ENCODE measurements around the gene COL4A4. TPM values are rescaled to one million over a fixed set of nuclear protein-coding genes. Genes with fewer than 3 reads are reported as not detected.

COL4A4 gene
- total RNA-seq, 1 donor from 2014 or later, result 2.5 TPM

DNA sequence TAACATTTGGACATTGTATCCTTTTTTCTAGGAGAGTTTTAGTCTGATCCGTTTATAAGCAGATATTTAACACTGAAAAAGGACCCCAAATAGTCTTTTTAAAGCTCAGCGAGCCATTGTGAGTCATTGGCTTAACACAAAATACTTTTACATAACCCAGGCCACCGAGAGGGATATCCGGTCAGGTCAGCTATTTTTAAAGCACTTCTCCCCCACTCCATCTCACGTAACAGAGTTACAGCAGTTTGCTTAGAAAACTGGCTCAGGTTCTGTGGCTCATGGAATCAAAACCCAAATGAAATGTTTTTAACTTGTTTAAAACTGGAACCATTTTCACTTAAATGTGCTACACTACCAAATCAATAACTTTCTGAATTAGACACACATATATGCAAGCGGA lies 24.3 kb upstream of the COL4A4 start:
- no peak overlapping the region for H3K27ac ChIP-seq
- DNase-seq (ENCODE audit: extremely low spot score in 2 of 2), result no peak
- no peak overlapping the region for H3K4me3 ChIP-seq
- no peaks in the 10 kb centered on the region for H3K4me1 ChIP-seq
- intact Hi-C loops (cut with DNase I), result no loop called here
- no peaks in the 10 kb centered on the region for H3K27me3 ChIP-seq
- no peaks in the 10 kb centered on the region for H3K36me3 ChIP-seq
- no peaks in the 10 kb centered on the region for H3K9me3 ChIP-seq
- TF ChIP-seq POLR2AphosphoS5 (IDR thresholded peaks at IDR 0.05; ENCODE audit: insufficient read depth in 1 of 2, low read depth in 1 of 2), result no peak

- intact Hi-C loops (cut with DNase I), result no loop called here
- no peak for DNase-seq (ENCODE audit: extremely low spot score in 2 of 2)
- no peak for TF ChIP-seq CTCF (IDR thresholded peaks at IDR 0.05)
- no peak for TF ChIP-seq POLR2AphosphoS5 (IDR thresholded peaks at IDR 0.05; ENCODE audit: insufficient read depth in 1 of 2, low read depth in 1 of 2)
- TF ChIP-seq POLR2A (IDR thresholded peaks at IDR 0.05), result no peak
- Histone ChIP-seq H3K27me3 (no peaks in the 10 kb centered on the region), H3K4me1 (no peaks in the 10 kb centered on the region), H3K36me3 (no peaks in the 10 kb centered on the region), H3K4me3 (no peak overlapping the region), H3K9me3 (no peaks in the 10 kb centered on the region), H3K27ac (no peak overlapping the region)
These were observed 22.7 kb upstream of the COL4A4 start for GRCh38 chr2:227186751-227187150.

- no peak for DNase-seq (ENCODE audit: extremely low spot score in 2 of 2)
- intact Hi-C loops (cut with DNase I), result no loop called here
- no peak overlapping the region for H3K27ac ChIP-seq
- TF ChIP-seq POLR2AphosphoS5 (IDR thresholded peaks at IDR 0.05; ENCODE audit: insufficient read depth in 1 of 2, low read depth in 1 of 2), result no peak
- no peak for TF ChIP-seq POLR2A (IDR thresholded peaks at IDR 0.05)
- no peak for TF ChIP-seq CTCF (IDR thresholded peaks at IDR 0.05)
- no peaks in the 10 kb centered on the region for H3K9me3 ChIP-seq
- H3K36me3 ChIP-seq, result no peaks in the 10 kb centered on the region
- H3K4me3 ChIP-seq, result no peak overlapping the region
- no peaks in the 10 kb centered on the region for H3K27me3 ChIP-seq
- H3K4me1 ChIP-seq, result no peaks in the 10 kb centered on the region
These were observed 21.7 kb upstream of the COL4A4 start for GRCh38 chr2:227185615-227186232.

GRCh38 chr2:227183657-227184367 lies 19.8 kb upstream of the COL4A4 start:
- Histone ChIP-seq H3K9me3 (no peaks in the 10 kb centered on the region), H3K4me3 (no peak overlapping the region), H3K27me3 (no peaks in the 10 kb centered on the region), H3K36me3 (no peaks in the 10 kb centered on the region), H3K27ac (no peak overlapping the region), H3K4me1 (peaks cover 7% of the 10 kb centered on the region)
- TF ChIP-seq POLR2AphosphoS5 (IDR thresholded peaks at IDR 0.05; ENCODE audit: insufficient read depth in 1 of 2, low read depth in 1 of 2) (no peak), CTCF (IDR thresholded peaks at IDR 0.05) (no peak)
- intact Hi-C loops (cut with DNase I), result loop anchor here (5.0 kb wide), 1 partner anchor 1083 kb away; no protein-coding TSS in a partner anchor
- no peak for DNase-seq (ENCODE audit: extremely low spot score in 2 of 2)

DNA sequence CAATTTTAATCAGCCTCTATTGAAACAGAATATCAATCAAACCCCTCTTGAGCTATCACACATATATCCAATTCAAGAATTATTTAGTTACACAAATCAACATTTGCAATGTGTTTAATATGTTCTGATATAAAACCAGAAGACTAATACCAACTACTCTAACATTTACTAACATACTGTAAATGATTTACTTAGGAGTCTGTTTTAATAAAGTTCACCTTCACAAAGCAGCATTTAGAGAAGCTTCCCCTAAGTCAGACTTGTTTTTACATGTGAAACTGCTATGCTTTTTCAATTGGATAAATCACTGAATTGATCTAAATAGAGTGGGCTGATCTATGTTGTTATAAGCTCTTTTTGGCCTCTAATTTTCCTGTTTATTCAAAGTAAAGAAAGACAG lies 18.8 kb upstream of the COL4A4 start:
- H3K4me1 ChIP-seq, result peaks cover 7% of the 10 kb centered on the region
- H3K4me3 ChIP-seq, result no peak overlapping the region
- TF ChIP-seq CTCF (IDR thresholded peaks at IDR 0.05) (no peak), POLR2AphosphoS5 (IDR thresholded peaks at IDR 0.05; ENCODE audit: insufficient read depth in 1 of 2, low read depth in 1 of 2) (no peak), POLR2A (IDR thresholded peaks at IDR 0.05) (no peak)
- no peak for DNase-seq (ENCODE audit: extremely low spot score in 2 of 2)
- no peak overlapping the region for H3K27ac ChIP-seq
- H3K36me3 ChIP-seq, result no peaks in the 10 kb centered on the region
- intact Hi-C loops (cut with DNase I), result loop anchor here (5.0 kb wide), 1 partner anchor 1085 kb away; no protein-coding TSS in a partner anchor
- no peaks in the 10 kb centered on the region for H3K27me3 ChIP-seq
- H3K9me3 ChIP-seq, result no peaks in the 10 kb centered on the region

Measured in vagina (tissue), 2 donors.